Fibroblast of pulmonary artery (primary cell): ENCODE data around the gene RTL3.

Experiments used
- DNase-seq: peaks from one replicate; pipeline ENCODE4 v3.0.0-alpha.2; 2010; ENCODE audit warnings: low read depth
- H3K4me3 ChIP-seq: replicated peaks from 2 replicates; pipeline ENCODE4 v1.5.1; 2011; ENCODE audit warnings: low read depth, mild to moderate bottlenecking, control low read depth, low read length, moderate library complexity
- TF ChIP-seq, protein P1 (sequence below): IDR thresholded peaks from 2 replicates; pipeline ENCODE4 v1.5.1; 2011; ENCODE audit warnings: mild to moderate bottlenecking, control low read depth, low read length, inconsistent platforms; ENCODE audit errors: missing control alignments

RTL3 gene

DNA sequence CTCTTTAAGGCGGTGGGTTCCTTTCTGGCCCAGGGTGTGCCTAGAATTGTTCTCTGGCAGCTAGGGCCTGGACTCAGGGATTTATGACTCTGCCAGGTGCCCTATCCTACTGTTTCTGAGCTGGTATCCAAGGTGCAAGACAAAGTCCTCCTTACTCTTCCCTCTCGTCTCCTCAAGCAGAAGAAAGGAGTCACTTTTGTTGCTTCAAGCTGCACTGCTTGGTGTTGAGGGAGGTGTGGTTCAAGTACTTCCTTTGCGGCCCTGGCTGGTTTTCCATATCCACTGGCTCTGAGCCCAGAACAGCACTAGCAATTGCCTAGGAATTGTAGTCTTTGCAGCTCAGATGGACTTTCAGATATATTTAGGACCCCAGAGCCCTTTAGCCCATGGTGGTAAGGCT lies 39.3 kb downstream of the RTL3 start:
- TF ChIP-seq, protein P1, sequence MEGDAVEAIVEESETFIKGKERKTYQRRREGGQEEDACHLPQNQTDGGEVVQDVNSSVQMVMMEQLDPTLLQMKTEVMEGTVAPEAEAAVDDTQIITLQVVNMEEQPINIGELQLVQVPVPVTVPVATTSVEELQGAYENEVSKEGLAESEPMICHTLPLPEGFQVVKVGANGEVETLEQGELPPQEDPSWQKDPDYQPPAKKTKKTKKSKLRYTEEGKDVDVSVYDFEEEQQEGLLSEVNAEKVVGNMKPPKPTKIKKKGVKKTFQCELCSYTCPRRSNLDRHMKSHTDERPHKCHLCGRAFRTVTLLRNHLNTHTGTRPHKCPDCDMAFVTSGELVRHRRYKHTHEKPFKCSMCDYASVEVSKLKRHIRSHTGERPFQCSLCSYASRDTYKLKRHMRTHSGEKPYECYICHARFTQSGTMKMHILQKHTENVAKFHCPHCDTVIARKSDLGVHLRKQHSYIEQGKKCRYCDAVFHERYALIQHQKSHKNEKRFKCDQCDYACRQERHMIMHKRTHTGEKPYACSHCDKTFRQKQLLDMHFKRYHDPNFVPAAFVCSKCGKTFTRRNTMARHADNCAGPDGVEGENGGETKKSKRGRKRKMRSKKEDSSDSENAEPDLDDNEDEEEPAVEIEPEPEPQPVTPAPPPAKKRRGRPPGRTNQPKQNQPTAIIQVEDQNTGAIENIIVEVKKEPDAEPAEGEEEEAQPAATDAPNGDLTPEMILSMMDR: no peak
- peak; percentile 46 for DNase-seq
- H3K4me3 ChIP-seq: no peak overlapping the region

DNA sequence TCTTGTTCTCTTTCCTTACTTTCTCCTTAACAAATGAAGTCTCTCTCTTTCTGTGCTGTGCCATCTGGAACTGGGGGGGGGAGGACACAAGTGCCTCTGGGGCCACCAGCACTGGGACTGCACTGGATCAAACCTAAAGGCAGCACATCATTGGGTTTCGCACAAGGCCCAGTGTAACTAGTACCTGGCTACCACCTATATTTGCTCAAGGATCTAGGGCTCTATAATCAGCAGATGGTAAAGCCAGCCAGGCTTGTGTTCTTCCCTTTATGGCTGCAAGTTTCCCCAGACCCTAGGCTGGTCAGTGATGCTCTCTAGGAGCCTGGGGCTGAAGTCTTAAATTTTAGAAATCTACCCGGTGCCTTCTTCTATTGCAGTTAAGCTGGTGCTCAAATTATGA lies 40.1 kb downstream of the RTL3 start:
- TF ChIP-seq, protein P1: no peak
- no peak for DNase-seq
- H3K4me3 ChIP-seq: no peak overlapping the region

DNA sequence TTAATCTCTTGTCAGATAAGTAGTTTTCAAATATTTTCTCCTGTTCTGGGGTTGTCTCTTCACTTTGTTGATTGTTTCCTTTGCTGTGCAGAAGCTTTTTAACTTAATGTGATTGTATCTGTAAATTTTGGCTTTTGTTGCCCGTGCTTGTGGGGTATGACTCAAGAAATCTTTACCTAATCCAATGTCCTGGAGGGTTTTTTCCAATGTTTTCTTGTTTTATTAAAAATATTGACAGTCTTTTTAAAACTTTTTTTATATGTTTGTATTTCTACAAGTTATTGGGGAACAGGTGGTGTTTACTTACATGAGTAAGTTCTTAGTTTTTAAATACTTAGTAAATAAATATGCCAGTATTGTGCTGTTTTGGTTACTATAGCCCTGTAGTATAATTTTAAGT lies 44.9 kb downstream of the RTL3 start:
- TF ChIP-seq, protein P1: no peak
- H3K4me3 ChIP-seq: no peak overlapping the region
- DNase-seq: no peak
